ENCODE measurements around the gene B4GALT2.

The B4GALT2 gene

GRCh38 chr1:43990271-43991199 is 11.5 kb downstream of the B4GALT2 start:
- TF ChIP-seq CTCF (IDR thresholded peaks at IDR 0.05; ENCODE audit: extremely low read depth, missing control alignments): no peak

GRCh38 chr1:43991200-43991475 is 12.1 kb downstream of the B4GALT2 start:
- no peak for DNase-seq (ENCODE audit: low spot score)
- TF ChIP-seq CTCF (IDR thresholded peaks at IDR 0.05; ENCODE audit: extremely low read depth, missing control alignments): no peak

More at GRCh38 chr1:43990271-43991199, 11.5 kb downstream of the B4GALT2 start:
- DNase-seq (ENCODE audit: low spot score): peak; percentile 34

GRCh38 chr1:43991476-43992231 is 12.6 kb downstream of the B4GALT2 start, which contains the start of gene CCDC24:
Gene CCDC24, plus strand, starts transcription at chr1:43991599. Its CDS starts 280 bp downstream, at chr1:43991879.
- TF ChIP-seq CTCF (IDR thresholded peaks at IDR 0.05; ENCODE audit: extremely low read depth, missing control alignments): no peak
- peak; percentile 90 for DNase-seq (ENCODE audit: low spot score)

GRCh38 chr1:43992232-43992995 is 13.4 kb downstream of the B4GALT2 start:
- TF ChIP-seq CTCF (IDR thresholded peaks at IDR 0.05; ENCODE audit: extremely low read depth, missing control alignments): no peak
- no peak for DNase-seq (ENCODE audit: low spot score)

- DNase-seq (ENCODE audit: low spot score): no peak
- no peak for TF ChIP-seq CTCF (IDR thresholded peaks at IDR 0.05; ENCODE audit: extremely low read depth, missing control alignments)
Observed at GRCh38 chr1:43993206-43993914, 14.3 kb downstream of the B4GALT2 start.

- no peak for TF ChIP-seq CTCF (IDR thresholded peaks at IDR 0.05; ENCODE audit: extremely low read depth, missing control alignments)
- no peak for DNase-seq (ENCODE audit: low spot score)
Observed at GRCh38 chr1:43994071-43994470, 15.1 kb downstream of the B4GALT2 start.

All from GM20000 (cell line).